HPDE6-E6E7 (cell line): Measurements from ENCODE around the gene HTT.

Experiments used
- DNase-seq: peaks from one replicate; pipeline ENCODE4 v3.0.0; 2011; ENCODE audit warnings: missing footprints; ENCODE audit errors: extremely low spot score

The HTT gene

DNA sequence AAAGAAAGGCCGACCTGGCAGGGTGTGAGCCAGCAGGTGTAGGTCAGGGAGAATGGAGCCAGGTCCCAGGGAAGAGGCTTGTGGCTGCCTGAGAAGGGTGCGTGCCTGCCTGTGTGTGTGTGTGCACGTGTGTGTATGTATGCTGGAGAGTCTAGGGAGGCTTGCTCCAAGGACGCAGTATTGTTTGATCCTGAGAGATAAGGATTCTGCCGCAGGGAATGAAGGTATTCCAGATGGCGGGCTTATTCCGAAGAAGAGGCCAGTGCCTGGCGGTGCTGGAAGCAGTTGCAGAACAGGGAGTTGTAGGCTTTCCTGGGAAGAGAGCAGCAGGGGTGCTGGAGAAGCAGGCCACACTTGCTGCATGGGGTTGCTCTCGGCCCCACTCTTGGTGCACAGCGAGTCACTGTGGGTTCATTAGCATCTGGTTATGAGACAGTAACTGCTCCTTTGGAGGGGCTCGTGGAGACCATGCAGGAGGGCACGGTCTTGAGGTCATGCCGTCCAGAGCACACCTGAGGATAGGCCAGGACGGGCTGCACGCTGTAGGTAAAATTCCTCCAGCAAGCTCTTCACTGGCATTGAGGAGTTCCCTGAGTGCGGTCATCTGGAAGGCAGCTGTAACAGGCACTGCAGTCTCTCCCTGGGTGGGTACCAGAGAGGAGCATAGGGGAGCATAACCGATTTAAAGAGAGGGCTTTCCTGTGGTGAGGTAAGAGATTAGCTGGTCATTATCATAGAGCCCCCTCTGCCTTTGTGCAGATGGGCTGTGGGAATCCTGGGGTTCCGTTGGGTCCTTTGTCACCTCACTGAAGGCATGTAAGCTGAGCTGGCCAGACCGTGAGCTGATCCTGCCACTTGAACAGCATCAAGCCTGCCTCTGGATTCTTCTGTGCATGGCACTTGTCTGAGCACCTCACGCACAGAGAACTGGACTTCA, 144.6 kb downstream of the HTT start:
- no peak for DNase-seq

DNA sequence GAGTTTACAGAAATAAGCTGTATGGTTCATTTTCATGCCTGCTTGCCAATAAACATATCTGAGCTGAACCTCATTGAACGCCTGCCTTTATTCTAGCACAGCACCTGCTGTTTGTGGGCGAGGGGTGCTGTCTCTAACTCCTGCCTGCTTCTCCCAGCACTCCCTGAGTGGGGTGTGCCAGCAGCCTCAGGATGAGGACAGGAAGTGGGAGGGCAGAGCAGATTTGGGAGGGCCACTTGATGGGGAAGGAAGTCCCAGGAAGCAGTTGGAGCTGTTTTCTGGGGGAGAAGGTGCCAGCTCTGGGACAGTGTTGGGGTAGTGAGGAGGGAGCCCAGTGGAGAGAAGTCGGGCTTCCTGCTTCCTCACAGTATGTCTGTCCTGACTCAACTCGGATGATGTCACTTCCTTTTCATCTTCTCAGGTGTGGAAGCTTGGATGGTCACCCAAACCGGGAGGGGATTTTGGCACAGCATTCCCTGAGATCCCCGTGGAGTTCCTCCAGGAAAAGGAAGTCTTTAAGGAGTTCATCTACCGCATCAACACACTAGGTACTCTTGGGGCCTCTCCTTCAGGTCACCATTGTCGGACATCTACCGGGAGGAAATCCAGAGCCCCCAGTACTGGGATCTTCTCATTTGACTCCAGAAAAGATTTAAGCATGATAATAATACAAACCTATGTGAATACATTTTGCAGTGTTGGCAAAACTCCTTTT, 145.4 kb downstream of the HTT start:
- DNase-seq: no peak

DNA sequence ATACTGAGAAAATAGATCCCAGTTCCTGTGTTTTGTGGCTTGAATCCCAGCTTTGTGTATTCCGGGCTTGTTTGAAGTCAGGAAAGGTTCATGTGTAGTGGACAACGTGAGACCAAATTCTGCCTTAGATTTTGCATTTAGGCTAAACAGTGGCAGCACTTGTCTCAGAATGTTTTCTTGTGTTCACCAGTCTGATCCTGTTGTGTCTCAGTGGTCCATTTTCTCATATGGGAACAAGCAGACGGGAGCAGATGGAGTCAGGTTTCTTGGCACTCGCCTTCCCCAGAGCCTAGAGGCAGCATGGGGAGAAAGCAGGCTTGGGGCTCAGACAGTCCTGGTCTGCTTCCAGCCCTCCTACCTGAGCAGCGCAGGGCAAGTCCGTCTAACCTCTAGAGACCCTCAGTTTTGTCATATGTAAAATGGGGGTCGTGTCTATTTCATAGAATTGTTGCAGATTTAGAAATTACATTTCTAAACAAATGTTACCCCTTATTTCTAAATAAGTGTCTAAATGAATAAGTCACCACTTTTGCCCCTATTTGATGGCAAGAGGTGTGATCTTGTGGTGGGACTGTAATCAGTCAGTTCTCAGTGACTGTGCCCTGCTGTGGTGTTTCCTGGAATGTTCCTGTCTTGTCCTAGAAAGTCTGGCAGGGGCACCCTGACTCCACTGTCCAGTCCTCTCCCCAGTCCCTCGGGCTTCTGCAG, 146.1 kb downstream of the HTT start:
- DNase-seq: no peak

DNA sequence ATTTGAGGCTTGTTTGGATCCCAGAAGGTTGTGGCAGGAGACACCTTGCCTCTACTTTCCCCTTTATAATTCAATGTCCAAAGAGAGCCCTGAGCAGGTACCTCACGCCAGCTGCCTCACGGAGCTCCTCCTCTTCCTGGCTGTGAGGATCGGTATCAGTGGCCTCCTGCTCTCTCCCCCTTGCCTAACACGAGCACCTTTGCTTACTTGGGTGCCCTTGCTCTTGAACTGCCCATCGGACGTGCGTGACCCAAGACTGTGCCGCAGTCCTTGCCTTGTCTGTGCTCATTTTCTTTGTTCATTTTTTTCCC, 146.7 kb downstream of the HTT start:
- no peak for DNase-seq

DNA sequence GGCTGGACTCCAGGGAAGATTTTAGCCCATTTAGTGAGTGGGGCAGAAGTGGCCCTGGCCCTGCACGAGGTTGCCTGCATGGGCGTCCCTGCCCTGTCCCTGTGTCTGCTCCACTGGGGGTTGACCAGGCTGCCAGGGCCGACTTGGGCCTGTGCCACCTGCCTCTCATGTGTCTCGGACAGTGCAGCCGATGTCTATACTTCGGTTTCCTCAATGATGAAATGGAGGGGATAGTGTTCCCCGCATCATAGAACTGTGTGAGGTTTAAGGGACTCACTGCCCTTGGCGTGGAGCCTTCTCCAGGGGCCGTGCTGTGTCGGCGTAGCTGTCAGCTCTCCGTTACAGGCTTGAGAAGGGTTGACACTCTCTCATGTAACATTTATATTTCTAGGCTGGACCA, 147.5 kb downstream of the HTT start:
- DNase-seq: no peak

DNA sequence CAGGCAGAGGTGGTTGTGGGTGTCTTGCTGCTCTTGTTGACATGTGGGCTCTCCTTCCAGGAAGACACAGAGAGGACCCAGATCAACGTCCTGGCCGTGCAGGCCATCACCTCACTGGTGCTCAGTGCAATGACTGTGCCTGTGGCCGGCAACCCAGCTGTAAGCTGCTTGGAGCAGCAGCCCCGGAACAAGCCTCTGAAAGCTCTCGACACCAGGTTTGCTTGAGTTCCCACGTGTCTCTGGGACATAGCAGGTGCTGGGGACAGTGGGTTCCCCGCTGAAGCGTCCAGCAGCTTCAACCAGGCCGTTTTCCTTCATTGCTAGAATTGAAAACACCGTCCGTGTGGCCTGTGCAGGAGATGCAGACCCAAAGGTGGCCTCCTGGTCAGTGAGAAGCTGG, 148.9 kb downstream of the HTT start:
- DNase-seq: no peak

DNA sequence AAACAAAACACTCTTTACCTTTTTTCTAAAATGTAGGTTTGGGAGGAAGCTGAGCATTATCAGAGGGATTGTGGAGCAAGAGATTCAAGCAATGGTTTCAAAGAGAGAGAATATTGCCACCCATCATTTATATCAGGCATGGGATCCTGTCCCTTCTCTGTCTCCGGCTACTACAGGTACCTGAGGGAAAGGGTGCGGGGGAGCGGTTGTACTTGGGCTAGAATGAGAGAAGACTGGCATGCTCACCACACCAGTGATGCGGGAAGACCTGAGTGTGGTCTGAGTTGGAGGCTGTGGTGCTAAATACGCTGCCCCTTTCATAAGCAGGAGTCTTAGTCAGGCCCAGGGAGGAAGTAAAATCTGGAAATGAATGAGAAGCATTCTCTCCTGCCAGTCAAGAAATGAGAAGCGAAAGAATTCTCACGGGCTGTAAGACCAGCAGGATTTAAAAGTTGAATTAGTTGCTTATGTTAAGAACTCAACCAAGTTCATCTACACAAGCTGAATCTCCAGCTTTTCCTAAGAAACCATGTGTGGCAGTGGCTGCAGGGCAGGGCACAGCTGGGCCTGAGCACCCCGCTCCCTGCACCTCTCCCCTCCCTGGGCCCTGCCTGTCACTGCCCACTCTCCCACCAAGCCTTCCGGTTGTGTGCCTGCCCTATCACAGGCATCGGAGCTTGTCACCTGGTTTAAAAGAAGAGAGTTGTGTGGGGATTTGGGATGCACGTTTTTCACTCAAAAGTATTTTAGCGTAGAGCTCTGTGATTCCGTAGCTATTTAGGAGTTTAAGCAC, 149.7 kb downstream of the HTT start:
- DNase-seq: no peak

DNA sequence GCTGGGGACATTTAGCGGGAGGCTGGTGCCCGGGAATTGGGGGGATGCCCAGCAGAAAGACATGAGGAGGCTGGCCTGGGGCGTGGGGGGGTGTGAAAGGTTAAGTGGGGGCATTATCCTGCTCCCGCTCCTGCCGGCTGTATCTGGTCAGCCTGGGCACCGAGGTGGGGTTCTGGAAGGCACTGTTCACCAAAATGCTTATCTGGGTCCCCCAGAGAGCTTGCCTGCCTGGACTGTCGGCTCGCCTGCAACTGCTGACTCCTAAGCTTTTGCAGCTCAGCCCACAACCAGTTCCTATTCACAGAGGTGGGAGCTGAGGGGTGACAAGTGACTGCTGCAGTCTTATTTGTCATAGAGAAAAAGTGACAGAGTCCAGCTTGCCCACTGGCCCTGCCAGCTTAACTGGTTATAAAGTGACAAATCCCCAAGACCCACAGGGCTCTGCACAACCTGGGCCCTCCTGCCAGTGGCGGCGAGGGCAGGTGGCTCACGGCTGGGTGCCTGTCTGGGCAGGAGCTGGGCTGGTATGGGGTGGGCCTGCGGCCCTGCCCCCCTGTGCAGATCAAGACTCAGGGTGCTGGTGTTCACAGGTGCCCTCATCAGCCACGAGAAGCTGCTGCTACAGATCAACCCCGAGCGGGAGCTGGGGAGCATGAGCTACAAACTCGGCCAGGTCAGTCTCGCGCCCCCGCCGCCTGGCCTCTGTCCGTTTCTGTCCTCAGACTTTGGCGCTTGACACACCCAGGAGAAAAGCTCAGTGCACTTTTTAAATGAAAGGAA, 150.8 kb downstream of the HTT start:
- no peak for DNase-seq

DNA sequence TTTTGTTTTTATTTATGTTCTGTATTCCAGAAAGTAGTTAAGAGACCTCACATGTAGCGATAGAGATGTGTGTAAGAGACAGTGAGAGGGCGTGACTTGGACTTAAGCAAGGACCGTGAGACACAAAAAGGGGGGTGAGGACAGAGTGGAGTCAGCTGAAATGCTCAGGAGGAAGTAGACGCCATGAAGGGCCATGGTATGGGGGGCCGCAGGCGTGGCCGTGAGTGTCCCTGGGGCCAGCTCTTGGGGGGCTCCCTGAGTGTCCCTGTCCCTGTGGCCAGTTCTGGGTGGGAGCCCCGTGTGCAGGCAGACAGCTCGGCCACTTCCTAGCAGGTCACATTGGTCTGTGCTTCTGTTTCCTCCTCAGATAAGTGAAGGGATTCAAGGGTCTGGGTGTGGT, 151.5 kb downstream of the HTT start:
- DNase-seq: no peak

DNA sequence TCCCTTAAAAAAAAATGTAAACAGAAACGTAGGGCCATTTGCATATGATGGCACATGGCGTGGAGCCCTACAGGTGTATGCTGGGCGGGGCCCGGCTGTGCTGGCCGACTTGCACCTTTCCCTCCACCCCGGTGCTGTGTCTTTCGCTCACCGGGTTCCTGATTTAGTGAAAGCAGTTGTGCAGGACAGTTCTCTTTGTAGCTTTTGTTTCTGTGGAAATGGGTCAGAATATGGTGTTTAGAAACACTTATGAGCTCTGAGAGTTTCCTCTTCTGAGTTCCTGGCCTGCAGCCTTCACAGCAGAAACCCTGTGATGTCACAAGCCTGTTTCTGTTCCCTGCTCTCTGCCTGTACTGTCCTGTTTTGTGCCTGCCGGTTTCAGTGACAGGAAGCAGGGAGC, 152.0 kb downstream of the HTT start:
- DNase-seq: no peak

DNA sequence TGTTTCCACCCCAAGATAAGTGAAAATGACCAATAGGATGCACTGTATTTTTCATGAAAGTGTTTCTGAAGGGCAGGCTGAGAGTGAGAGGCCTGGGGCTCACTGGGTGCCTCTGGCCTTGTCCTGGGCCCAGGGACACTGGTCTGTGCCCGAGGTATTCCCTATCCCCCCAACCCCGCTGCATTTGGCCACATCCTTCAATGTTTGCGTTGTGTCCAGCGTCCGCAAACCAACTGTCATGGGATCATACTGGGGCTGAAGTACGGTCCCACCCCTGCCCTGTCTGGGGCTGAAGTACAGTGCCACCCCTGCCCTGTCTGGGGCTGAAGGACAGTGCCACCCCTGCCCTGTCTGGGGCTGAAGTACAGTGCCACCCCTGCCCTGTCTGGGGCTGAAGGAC, 152.5 kb downstream of the HTT start:
- no peak for DNase-seq

DNA sequence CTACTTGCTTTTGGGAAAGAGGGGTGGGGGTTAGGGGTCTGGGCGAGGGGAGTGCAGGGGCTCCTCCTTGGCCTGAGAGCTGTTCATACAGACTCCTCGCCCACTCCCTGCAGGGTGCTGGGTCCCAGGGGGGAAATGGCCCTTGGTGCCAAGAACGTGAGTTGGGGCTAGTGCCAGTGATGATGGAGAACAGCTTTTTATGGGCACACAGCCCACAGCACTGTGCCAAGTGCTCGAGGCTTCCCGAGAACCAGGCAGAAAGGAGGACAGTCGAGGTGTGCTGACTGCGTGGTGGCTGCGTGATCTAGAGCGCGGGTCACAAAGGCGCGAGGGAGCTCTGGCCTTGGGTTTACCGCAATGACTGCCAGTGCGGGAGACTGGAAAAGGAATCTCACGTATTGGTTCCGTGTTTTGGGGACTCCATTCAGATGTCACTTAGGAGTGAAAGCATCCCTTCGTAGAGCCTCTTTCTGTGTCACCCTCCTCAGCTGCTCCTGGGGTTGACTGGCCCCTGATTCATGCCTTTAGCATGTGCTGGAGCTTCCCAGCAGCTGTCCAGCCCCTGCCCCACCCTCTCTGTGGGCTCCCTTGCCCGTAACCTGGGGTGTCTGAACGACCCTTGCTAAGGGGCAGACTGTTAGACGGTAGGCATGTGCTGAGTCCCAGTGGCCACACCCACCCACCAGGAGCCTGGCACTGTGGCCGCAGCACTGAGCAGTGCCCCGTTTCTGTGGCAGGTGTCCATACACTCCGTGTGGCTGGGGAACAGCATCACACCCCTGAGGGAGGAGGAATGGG, 153.6 kb downstream of the HTT start:
- no peak for DNase-seq

DNA sequence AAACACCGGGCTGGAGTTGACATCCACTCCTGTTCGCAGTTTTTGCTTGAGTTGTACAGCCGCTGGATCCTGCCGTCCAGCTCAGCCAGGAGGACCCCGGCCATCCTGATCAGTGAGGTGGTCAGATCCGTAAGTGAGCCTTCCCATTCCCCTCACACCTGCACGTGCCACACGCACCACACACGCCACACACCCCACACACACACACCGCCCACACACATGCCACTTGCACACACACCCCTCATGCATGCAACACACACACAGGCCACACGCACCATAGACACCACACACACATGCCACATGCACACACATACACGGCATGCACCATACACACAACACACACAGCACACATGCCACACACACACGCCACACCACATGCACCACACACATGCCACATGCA, 154.4 kb downstream of the HTT start:
- no peak for DNase-seq

DNA sequence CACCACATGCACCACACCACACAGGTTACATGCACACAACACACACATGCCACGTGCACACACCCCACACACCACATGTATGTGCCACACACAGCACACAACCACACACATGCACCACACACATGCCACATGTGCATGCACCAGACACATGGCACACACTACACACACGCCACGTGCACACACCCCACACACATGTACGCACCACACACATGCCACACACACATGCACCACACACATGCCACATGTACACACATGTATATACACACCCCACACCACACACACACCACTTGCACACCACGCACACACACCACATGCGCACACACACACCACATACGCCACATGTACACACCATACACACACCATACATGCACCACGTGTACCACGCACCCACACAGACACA, 154.8 kb downstream of the HTT start:
- DNase-seq: no peak

DNA sequence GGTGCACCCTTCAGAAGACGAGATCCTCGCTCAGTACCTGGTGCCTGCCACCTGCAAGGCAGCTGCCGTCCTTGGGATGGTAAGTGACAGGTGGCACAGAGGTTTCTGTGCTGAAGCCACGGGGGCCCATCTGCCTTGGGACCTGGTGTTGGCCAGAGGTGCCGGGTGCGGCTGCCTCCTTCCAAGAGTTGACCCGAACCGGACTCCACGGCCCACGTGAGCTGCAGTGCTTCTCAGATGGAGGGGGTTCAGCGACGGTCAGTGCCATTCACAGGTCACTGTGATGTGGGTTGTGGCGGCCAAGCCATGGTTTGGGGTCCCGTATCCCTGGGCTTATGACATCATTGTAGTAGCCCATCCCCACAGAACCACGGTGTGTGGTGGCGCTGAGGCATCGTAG, 155.5 kb downstream of the HTT start:
- DNase-seq: no peak

DNA sequence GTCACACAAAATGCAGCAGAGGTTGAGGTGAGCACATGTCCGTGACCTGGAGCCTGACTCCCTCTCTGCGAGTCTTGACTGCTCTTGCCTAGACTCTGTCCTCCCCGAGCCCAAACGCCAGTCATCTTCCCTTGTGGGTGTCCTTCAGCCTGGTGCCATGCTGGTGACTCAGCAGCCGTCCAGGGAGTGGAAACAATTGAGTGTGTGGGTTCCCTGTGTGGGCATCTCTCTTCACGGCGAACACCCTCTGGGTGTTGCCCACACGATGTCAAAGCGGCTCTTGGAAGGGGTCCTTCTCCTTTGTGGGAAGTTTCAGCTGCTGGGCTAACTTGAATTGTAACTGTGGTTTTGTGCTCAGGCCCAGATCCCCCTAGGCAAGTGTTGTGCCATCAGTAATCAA, 157.0 kb downstream of the HTT start:
- no peak for DNase-seq

DNA sequence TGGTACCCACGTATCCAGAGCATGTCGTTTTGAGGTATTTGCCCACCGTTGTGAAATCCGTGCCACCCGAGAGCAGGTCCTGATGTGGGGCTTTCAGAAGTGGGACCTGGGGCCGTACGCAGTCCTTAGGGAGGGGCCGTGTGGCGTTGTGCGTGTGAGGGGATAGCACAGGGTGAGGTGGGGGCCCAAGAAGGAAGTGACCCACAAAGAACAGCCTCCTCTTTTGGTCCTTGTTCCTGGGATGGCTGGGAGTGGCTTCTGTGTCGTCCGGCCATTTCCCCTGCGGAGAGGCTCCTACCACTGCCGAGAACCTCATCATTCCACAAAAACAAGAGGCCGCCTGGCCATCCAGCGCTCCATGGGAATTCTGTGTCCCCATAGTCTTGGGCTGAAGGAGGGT, 157.5 kb downstream of the HTT start:
- DNase-seq: no peak

DNA sequence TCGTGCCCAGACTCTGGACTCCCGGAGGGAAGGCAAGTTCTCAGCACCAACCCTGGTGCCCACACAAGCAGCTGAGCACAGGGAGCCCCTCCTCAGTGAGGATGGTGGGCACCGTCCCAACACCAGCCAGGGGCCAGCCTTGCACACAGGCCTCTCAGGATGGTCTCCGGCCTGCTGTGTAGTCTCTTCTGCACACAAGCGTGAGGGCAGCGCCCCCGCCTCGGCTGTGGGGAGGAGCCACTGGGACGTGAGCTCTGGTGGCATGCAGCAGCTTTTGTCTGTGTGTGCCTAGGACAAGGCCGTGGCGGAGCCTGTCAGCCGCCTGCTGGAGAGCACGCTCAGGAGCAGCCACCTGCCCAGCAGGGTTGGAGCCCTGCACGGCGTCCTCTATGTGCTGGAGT, 158.4 kb downstream of the HTT start:
- no peak for DNase-seq

DNA sequence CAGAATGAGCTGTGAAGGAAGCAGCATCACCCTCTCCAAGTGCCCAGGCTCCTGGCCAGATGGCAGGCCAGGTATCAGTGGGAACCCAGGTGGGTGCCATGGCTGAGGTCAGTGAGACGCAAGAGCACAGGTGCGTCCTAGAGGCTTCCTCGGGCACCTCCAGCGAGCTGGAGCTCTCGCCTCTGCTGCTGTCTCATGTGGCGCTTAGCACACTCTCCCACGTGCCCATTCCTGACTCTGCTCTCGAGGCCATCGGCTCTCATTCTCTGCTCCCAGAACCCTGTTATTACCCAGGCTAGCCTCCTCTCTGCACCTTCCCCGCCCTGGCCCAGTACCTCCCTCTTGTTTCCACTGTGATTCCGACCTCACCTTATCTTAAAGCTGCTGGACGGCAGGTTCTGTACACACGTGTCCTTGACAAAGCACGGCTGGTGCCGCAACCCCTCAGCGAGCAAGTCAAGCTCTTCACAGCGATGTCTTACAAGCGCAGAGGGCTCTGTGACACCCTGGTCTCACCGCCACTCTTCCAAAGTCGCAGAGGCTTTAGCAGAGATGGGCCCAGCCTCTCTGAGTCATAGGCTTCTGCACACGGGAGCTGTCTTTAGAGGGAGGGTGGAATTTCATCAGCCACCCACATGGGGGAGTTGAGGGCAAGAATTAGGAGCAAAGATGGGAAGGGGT, 159.1 kb downstream of the HTT start:
- no peak for DNase-seq
